Measurements from ENCODE around the gene CLCN7. TPM values are rescaled to one million over a fixed set of nuclear protein-coding genes. Genes with fewer than 3 reads are reported as not detected.

The CLCN7 gene
- total and polyA plus RNA-seq, 2 donors (not counting 3 experiments of a cell fraction or from before 2014, with no cell fraction given), result 59.8 to 94.9 TPM

DNA sequence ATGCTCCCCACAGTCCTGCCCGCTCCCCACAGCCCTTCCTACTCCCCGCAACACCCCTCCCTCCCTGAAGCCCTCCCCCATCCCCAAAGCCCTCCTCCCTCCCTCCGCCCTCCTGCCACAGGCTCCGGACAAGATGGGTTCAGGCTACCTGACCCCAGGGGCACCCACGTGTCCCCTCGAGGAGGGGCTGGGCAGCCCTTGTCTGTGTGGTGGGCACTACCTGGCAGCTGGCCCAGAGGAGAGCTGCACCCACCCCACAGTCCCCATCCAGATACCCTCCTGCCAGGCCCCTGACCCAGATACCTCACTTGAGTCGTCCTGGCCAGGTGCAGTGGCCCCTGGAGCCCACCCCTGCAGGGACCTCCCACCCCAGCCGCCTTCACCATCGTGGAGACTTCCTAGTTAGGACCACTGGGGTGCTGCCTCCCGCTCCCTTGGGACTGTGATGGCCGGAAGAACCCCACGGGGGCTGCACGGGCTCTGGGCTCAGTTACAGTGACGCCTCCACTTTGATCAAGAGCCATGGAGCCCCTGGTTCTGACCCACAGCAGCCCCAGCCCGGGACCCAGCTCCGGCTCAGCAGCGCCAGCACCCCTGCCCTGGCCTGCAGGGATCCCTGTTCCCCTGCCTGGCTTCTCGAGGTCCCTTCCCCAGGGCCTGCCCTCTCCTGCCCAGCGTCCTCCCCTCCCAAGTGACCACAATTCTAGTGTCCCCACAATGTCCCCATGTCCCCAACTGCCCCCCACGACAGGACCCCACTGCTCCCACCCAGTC lies 43.1 kb downstream of the CLCN7 start:
- BruUV-seq (replicated peaks), result no TSS peak
- Histone ChIP-seq H3K27me3 (ENCODE audit: control insufficient read depth in 2 of 2, insufficient read depth in 2 of 2, low read length in 2 of 2) (no peaks in the 10 kb centered on the region), H3K9ac (replicated peaks; ENCODE audit: extremely low read depth, insufficient read depth, low read length) (no peak overlapping the region), H4K20me1 (replicated peaks; ENCODE audit: control insufficient read depth, extremely low read depth, insufficient read depth, low read length) (no peaks in the 10 kb centered on the region), H3K4me2 (ENCODE audit: insufficient read depth, low read length) (no peak overlapping the region), H3K9me1 (replicated peaks; ENCODE audit: control insufficient read depth, extremely low read depth, insufficient read depth, low read length) (no peaks in the 10 kb centered on the region), H3K4me3 (replicated peaks in 1 of 3; ENCODE audit: insufficient read depth in 1 of 3, low read depth in 1 of 3, low read length in 3 of 3) (no peak overlapping the region), H3K36me3 (ENCODE audit: control insufficient read depth in 2 of 2, extremely low read depth in 1 of 2, insufficient read depth in 2 of 2, low read length in 2 of 2) (no peaks in the 10 kb centered on the region), H3K4me1 (ENCODE audit: control insufficient read depth, extremely low read depth, insufficient read depth, low read length) (no peaks in the 10 kb centered on the region), H3K9me3 (replicated peaks; ENCODE audit: control insufficient read depth, insufficient read depth, low read length) (no peaks in the 10 kb centered on the region), H3K79me2 (ENCODE audit: control insufficient read depth, insufficient read depth, low read length) (no peaks in the 10 kb centered on the region), H2AFZ (ENCODE audit: low read depth, low read length) (no peak overlapping the region), H3K27ac (ENCODE audit: insufficient read depth, low read depth, low read length) (no peak overlapping the region)
- no peak for DNase-seq (ENCODE audit: low read depth, low spot score)
- intact Hi-C loops (cut with micrococcal nuclease) (no loop called here), dilution Hi-C loops (cut with MboI; ENCODE audit: extremely low pct_ligation_motif_present, low sequenced_read_pairs) (no loop called here)
- TF ChIP-seq POLR2A (IDR thresholded peaks at IDR 0.05; ENCODE audit: low read depth, low read length) (no peak), JUN (IDR thresholded peaks at IDR 0.05; ENCODE audit: borderline replicate concordance, insufficient read depth, insufficient read length, low read depth) (no peak), EZH2 (IDR thresholded peaks at IDR 0.05; ENCODE audit: borderline replicate concordance, low read depth, low read length, severe bottlenecking) (no peak), GATA2 (IDR thresholded peaks at IDR 0.05; ENCODE audit: insufficient read depth, insufficient read length, low read depth, low read length) (no peak), FOS (IDR thresholded peaks at IDR 0.05; ENCODE audit: borderline replicate concordance, insufficient read depth, low read length) (no peak), POLR2AphosphoS5 (IDR thresholded peaks at IDR 0.05; ENCODE audit: insufficient read depth, low read depth, low read length) (no peak), MYC (IDR thresholded peaks at IDR 0.05; ENCODE audit: low read depth, low read length) (no peak)
- TF ChIP-seq, protein P1, sequence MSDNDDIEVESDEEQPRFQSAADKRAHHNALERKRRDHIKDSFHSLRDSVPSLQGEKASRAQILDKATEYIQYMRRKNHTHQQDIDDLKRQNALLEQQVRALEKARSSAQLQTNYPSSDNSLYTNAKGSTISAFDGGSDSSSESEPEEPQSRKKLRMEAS (IDR thresholded peaks at IDR 0.05; ENCODE audit: insufficient read depth, insufficient read length), result no peak
- ChIA-PET POLR2A (no interaction called here), CTCF (no interaction called here)
- no peak for FAIRE-seq
